ENCODE results near the gene PDHB.

Gene PDHB

DNA sequence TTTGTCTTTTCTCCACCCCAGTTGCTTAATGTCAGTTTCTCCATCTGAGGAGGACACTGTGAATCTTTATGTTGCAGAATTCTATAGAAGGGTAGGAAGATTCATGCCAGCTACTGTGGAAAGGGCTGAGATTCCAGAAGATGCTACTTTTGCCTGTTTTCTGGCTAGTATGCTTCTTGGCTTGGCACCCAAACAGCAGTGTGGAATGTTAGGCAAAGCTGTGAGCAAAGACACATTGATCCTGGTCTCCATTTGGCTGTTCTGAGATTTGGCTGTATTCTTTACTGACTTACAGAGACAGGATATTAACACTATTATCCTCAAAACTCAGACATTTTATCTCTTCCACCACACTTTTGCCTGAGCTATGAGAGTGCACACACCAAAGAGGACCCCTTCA is 39.3 kb downstream of the PDHB start:
- DNase-seq = no peak

DNA sequence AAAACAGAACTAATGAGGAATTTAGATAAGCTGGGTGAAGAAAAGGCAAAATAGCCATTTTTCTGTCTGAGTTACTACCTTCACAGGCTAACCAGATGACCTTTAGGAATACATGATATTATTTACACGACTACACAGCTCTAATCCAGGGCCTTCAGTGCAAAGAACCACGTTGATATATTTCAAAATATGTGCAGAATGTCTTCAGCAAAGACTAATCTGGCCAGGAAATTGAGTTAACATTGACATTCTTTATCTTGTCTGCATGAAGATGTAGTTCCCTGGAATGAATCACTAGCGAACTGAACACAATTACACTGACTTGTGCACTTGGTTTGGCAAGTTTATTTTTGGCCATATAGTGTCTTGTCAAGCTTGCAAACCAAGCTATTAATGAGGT is 41.5 kb downstream of the PDHB start:
- no peak for DNase-seq

DNA sequence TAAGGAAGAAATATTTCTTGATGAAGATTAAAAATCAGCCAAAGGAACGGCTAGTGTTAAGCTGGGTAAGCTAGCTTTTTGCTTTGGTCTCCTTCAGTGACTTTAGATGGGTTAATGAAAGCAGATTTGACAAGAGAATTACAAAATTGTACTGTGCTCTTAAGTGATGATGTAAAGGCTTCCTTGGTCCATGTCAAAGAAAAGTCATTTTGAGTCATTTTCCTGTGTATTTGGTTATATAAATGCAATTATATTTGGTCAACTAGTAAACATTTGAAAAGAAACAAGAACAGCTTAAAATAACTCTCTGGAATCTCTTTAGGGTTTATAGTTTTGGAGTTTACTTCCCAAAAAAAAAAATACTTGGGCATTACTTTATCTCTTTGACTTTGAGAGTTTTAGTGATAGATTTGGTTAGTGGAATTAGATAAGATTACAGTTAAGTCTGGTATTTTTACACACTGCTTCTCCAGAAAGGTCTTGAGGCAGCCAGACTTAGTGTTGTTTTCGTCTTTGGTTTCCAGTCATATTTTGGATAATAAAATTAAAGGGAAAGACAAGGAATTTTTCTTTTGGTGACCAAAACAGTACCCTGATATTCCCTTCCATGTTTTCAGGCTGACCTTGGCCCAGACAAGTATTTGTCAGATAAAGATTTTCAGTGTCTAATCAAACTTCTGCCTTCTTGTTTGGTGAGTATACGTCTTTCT is 42.3 kb downstream of the PDHB start:
- no peak for DNase-seq

DNA sequence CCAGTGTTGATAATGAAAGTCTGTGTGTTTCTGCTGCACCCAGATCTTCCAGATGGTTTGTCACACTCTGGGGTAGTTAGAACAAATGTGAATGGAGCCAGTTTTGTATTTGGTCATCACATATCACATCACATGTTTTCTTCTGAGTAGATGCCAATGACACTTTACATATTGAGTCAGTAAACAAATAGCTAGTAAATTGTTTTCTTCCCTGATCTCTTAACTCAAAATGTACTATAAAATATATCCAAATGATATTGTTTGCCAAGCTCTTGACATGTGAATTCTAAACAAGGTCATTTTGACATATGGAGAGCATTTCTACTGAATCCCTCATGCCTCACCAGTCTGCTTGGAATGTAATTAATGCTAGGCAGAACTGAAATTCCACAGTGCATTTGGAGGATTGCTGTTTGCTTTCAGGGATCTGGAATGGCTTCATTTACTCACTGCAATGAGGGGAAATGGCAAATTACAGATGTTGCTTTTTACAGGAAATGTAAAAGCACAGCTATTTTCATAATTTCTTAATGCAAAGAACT is 45.0 kb downstream of the PDHB start:
- DNase-seq = no peak

DNA sequence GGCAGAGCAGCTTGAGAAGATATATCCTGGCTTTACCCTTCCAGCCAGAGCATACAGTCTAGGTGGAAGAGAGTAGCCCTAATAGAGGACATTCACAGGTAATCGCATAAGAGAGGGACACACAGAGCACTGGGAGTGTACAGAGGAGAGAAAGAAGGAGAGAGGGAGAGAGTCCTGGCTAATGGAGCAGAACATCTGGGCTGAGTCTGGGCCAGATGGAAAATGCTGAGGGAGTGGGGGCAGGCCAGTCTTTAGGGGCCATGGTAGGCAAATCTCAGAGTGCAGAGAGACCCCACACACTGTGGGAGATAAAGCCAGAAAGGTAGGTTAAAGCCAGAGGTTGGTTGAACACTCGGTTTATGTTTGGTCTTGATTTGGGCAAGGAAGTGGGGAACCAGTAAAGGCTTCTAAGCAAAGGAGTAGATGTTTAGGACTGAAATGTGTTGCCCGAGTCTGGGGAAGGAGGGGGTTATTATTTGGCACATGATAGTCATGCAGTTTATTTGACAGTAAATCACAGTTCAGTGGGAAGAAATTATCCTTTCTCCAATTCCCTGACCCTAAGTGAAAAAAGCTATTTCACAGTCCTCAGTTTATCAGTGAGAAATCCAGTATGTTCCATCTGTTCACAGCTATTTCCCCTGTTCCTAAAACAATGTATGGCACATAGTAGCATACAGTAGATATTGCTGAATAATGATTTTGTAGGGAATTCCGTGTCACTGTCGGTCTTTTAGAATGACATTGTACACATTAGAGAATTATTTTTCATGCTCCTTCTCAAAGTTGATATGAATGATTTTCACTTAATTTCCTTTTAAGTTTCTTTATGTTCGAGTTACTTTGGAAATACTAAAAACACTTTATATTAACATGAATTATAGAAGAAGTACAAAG is 45.7 kb downstream of the PDHB start:
- no peak for DNase-seq

DNA sequence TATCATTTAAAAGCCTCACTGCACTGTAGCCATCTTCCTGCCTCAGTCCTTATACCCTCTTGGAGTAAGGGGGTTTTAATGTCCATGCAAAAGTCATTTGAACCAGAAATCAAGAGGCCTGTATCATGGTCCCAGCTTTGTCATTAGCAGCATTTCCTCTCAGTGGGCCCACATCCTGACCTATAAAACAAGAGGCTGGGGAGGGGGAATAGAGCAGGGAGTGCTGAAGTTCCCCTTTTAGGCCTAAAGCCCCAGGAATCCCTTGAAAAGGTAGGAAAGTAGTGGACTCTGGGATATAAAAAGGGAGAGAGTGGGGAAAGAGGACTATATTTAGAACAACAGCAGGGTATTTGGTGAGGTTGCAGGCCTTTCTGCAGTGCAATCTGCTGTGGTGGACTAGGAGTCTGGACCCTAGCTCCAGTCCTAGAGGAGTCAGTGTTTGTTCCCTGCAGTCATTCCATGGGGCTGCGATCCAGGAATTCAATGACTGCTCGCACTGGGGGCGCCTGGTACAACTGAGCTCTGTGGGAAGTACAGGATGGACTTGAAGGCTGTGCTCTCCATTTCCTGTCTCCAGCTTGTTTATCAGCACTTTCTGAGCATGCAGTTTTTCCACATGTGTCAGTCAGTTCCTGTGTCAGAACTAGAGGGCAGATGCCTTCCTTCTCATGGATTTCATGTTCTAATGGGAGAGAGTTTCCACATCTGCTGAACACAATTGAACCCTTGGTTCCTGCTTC is 46.8 kb downstream of the PDHB start:
- no peak for DNase-seq

DNA sequence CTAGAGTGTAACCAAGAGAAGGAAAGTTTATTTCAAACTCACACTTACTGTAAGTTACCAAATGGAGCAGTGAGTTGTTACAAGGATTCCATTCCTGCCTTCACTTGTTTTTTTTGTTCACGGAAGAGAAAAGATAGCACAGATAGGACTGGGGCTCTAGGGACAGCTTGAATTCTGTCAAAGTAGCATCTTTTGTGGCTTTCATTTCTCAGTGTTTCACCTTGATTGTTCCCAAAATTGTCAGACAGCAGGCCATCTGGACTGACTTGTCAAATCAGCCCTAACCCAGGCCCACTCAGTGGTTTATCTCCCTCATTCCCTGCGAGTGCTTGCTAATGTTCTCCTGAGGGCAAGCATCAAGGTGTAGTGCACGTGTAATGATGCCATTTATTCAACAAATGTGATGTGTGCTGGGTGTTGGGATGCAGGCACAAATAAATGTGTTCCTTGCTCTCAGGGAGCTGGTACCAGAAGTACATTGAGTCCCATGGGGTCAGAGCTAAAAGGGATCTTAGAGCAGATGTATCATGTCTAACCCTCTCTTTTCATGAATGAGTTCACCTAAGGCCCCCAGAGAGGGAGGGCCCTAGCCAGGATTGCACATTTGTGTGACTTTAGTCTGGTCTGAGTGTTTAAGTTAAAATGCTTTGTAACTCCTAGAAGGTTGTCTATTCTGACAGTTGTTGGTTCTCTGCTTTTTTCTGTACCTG is 49.1 kb downstream of the PDHB start:
- DNase-seq = no peak

DNA sequence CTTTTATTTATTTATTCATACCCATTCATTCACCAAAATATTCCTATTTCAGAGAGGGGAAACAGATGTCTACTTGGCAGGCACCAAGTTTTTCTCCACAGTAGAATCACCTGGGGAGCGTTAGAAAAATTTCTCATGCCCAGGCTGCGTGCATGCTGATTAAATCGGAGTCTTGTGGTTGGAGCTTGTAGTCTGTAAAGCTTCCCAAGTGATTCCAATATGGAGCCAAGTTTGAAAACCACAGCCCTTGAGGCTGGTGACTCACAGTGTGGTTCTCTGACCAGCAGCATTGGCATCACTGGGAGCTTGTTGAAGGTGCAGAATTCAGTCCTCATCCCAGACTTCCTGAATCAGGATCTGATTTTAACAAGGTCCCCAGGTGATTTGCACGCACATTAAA is 49.7 kb downstream of the PDHB start:
- DNase-seq = no peak

DNA sequence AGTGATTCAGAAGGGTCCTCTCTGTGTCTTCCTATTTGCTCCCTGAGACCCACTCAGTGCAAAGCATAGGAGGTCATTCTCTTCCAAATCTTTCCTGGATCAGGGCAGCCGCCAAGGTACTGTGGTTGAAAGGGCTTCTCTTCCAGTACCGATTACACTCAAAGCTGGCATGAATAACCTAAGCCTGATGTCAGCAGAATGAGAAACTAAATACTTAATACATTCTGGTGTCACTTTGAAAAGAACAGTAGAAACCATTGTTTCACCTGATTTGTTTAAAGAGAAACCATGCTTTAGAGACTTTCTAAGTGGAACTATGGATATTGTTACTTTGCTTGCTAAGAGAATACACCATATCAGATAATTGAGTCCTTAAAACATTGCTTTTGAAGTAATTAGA is 50.2 kb downstream of the PDHB start:
- no peak for DNase-seq

DNA sequence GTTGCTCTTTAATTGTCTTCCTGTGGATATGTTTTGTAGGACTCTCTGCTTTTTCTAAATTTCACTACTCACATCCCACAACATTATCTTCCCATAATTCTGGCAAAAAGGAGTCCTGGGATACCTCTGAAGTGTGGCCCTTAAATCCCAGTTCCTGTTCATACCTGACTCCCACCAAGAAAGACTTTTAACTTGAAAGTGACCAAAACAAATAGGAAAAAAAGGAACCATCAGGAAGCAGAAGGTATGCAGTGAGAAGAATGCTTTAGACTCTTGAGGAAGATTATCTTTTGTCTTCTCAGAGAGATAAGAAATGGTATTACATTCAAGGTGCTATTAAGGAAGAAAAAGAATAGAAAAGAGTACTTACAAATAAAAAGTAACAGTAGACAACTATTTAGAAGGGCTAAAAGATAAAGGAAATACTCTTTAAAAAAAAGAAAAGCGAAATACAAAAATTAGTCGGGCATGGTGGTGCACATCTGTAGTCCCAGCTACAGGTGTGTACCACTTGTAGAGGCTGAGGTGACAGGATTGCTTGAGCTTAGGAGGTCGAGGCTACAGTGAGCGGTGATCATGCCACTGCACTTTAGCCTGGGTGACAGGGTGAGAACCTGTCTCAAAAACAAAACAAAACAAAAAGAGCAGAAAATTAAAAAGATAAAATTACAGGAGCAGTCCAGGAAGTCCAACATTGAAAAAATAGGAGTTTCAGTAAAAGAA is 54.1 kb downstream of the PDHB start:
- no peak for DNase-seq

DNA sequence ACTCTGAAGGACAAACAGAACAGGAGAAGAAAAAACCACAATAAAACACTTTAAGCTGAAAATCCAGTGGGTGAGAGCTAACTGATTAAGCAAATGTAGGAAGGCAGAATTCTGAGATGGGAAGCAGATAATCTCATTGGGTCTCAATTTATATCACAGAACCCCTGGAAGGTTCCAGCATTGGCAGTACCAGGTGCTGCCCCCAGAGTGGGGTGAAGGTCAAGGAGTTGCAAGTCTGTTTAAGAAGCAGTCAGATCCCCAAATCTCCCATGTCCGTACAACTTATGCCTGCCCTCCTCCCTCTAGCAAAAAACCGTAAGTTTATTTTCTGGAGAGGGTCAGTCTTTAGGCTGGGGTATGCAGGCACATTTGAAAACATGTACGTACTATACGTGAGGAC is 55.9 kb downstream of the PDHB start:
- no peak for DNase-seq

Measured in activated CD8-positive, alpha-beta memory T cell treated with anti-CD3 and anti-CD28 coated beads for 24 hours (primary cell).